A549 (cell line): ENCODE data around the gene LTA4H.

Experiments
- BHLHE40 ChIP-seq: IDR thresholded peaks from 2 replicates; pipeline ENCODE4 v1.6.1; 2012; ENCODE audit warnings: low read depth, low read length, inconsistent platforms
- CTCF ChIP-seq: fragments of >200 bp; sonication (Bioruptor Twin); formaldehyde crosslinking; IDR thresholded peaks from 3 replicates; pipeline ENCODE4 v1.5.1; 2016
- EP300 ChIP-seq, 2 experiments: fragments of >200 bp; sonication (Bioruptor Twin); formaldehyde crosslinking; IDR thresholded peaks; 2 replicates in 1 of 2; 3 replicates in 1 of 2; pipeline ENCODE4 v1.6.1; 2016 to 2017
- HOXA7 ChIP-seq: fragments of 250-450 bp; sonication (Bioruptor Pico); IDR thresholded peaks from 2 replicates; pipeline ENCODE4 v1.5.0; 2020; ENCODE audit warnings: mild to moderate bottlenecking, moderate library complexity
- KDM5A ChIP-seq: fragments of 200-600 bp; sonication (generic); IDR thresholded peaks from 2 replicates; pipeline ENCODE4 v1.6.1; 2016; ENCODE audit warnings: antibody characterized with exemption, mild to moderate bottlenecking
- POLR2A ChIP-seq: IDR thresholded peaks from 2 replicates; pipeline ENCODE4 v1.6.1; 2012; ENCODE audit warnings: mild to moderate bottlenecking, low read length
- RARB ChIP-seq: fragments of 250-450 bp; sonication (Bioruptor Pico); IDR thresholded peaks from 2 replicates; pipeline ENCODE4 v1.8.0; 2021; ENCODE audit warnings: mild to moderate bottlenecking, moderate library complexity
- REST ChIP-seq: fragments of 200-600 bp; sonication (generic); IDR thresholded peaks from 2 replicates; pipeline ENCODE4 v1.6.1; 2016; ENCODE audit warnings: antibody characterized with exemption, mild to moderate bottlenecking, moderate library complexity
- USF2 ChIP-seq: fragments of 450-650 bp; IDR thresholded peaks from 2 replicates; pipeline ENCODE4 v1.6.1; 2014; ENCODE audit warnings: antibody characterized with exemption
- ZC3H11A ChIP-seq: fragments of 450-650 bp; IDR thresholded peaks from 2 replicates; pipeline ENCODE4 v1.6.1; 2014; ENCODE audit warnings: antibody characterized with exemption, mild to moderate bottlenecking
- TF ChIP-seq, protein P1 (sequence below): fragments of 250-450 bp; sonication (Bioruptor Pico); IDR thresholded peaks from 2 replicates; pipeline ENCODE4 v1.5.0; 2020; ENCODE audit warnings: low read depth, mild to moderate bottlenecking, moderate library complexity

DNA sequence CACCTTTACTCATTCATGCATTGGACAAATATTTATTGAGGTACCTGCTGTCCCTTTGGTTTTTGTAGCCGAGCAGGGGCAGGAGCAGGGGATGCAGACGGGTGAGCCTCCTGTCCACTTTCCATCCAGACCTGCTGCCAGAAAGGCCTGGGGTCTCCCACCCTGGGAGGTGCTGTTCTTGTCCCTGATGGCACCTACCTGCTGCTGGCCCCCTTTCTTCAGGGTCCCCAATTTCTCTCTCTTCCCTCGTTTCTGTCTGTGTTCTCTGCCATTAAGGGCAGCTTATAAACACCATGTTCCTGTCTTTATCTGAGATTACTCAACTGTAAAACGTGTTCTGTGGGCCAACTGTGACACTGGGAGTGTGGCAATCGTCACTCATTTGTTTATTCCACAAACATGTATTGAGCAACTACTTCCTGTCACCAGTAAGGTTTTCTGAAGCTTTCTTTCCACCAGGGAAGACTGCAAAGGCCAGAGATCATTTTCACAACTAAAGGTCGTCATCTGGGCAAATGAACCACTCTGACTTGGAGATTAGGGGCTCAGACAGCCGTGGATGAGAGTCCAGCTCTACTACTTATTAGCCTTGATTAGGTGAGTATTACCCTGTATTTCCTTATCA is 39.2 kb downstream of the LTA4H start, which contains the start of gene HAL:
- TF ChIP-seq CTCF (no peak), USF2 (no peak), RARB (CRISPR knock-in tag) (no peak), POLR2A (no peak), ZC3H11A (no peak), HOXA7 (CRISPR knock-in tag) (no peak), EP300 (IDR thresholded peaks at IDR 0.05) (no peak), KDM5A (no peak), REST (no peak), BHLHE40 (no peak)
- TF ChIP-seq, protein P1, sequence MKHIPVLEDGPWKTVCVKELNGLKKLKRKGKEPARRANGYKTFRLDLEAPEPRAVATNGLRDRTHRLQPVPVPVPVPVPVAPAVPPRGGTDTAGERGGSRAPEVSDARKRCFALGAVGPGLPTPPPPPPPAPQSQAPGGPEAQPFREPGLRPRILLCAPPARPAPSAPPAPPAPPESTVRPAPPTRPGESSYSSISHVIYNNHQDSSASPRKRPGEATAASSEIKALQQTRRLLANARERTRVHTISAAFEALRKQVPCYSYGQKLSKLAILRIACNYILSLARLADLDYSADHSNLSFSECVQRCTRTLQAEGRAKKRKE (CRISPR knock-in tag), result no peak
